Activated T-helper 17 cell treated with anti-CD3 and anti-CD28 coated beads, Interleukin-2, amount 50 U/mL, for 72 hours (primary cell): Measurements from ENCODE around the gene CSH1. TPM values are rescaled to one million over a fixed set of nuclear protein-coding genes. Genes with fewer than 3 reads are reported as not detected.
"Not testable (repeated sequence)": the region's sequence is repeated elsewhere in the genome, so short reads cannot be mapped to it uniquely, and the experiment has no call there.

ENCODE experiments used
- ATAC-seq: fragments of 150-1000 bp; cut with Tn5 transposase; replicated peaks from 2 replicates; pipeline ENCODE4 v1.10.0; 2021; ENCODE audit warnings: mild to moderate bottlenecking, moderate library complexity
- H3K27ac Mint-ChIP-seq: one replicate; pipeline ENCODE4 v1.8.0; 2022; ENCODE audit warnings: mixed read lengths
- H3K27me3 Mint-ChIP-seq: one replicate; pipeline ENCODE4 v1.8.0; 2022; ENCODE audit warnings: mixed read lengths
- H3K36me3 Mint-ChIP-seq: one replicate; pipeline ENCODE4 v1.8.0; 2022; ENCODE audit warnings: low read depth, mild to moderate bottlenecking, mixed read lengths
- H3K4me1 Mint-ChIP-seq: one replicate; pipeline ENCODE4 v1.8.0; 2022; ENCODE audit warnings: mixed read lengths
- H3K4me3 Mint-ChIP-seq: one replicate; pipeline ENCODE4 v1.8.0; 2022; ENCODE audit warnings: mild to moderate bottlenecking, mixed read lengths
- H3K9me3 Mint-ChIP-seq: one replicate; pipeline ENCODE4 v1.8.0; 2022; ENCODE audit warnings: mixed read lengths
- total RNA-seq, 2 donors: library from RNA; stranded (reverse); gene quantifications; one replicate each; pipeline ENCODE4 v1.2.3, GENCODE V29; 2022

The CSH1 gene
- total RNA-seq, result 1 to 10 TPM; 7.6 to 8.2 TPM

DNA sequence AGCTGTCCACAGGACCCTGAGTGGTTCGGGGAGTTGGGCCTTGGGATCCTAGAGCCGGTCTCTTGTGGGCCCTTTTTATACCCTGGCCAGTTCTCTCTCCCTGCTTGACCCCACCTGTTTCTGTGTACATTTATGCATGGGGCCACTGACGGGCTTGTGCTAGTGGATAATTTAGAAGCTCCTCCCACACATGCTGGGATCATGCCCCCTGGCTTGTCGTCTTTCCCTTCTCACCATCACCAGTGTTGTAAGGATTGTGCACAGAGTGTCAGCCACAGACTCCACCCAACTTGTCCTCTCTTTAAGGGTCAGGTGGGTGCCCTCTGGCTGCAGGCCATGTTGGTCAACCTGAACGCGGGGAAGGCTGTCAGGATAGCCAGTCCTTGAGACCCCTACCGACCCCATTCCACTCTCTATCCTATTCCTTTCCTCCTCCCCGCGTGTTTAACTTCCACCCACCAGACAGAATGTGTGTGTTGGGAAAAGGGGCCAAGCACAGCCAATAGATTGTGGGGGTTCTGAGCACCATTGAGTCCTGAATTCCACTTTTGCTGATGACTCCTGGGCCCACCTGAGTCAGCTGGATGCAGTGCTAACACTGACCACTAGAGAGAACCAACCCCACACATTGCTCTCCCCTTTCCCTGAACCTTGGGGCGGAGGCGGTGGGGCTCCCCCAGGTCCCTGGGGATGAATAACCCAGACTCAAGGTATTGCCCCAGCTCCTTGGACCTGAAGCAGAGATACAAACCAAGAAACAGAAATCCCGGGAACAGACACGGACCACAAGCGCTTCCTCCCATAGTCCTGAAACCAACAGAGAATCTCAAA, at the start of gene CSH1:
CSH1 (minus strand) TSS at position 51 of the 831 bp plus-strand sequence. CDS start 63 bp downstream, outside the sequence.
- not testable (repeated sequence) for H3K4me1 Mint-ChIP-seq, ATAC-seq, H3K4me3 Mint-ChIP-seq, H3K27ac Mint-ChIP-seq, H3K36me3 Mint-ChIP-seq, H3K9me3 Mint-ChIP-seq, H3K27me3 Mint-ChIP-seq

DNA sequence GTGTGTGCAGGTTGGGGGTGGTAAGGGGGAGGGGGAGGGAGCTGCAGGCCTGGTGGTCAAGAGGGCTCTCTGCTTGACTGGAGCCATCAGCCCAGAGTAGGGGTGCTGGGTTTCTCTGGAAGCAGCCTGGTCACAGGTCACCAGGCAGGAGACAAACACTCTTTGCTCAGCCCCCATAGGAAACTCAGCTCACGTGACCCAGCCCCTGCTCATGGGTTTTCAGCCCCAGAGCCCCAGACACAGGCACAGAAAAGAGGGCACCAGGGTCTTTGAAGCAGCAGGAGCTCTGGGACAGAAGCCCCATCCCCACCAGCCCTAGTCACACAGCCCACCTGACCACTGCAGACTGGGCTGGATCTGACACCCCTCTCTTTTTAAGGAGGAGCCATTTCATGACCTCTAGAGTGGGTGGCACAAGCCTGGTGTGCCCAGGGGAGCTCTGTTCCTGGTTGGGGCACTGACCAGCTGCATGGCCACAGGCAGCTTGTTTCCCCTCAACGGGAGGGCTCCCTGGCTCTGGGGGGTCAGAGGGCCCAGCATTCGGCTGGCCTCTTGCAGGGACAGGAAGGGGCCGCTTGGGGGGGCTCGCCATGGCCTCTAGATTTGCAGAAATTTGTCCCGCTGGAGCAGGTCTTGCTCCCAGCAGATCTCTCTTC, 49.5 kb upstream of the CSH1 start:
- H3K9me3 Mint-ChIP-seq, result no peaks in the 10 kb centered on the region
- ATAC-seq, result no peak
- peaks cover 7% of the 10 kb centered on the region for H3K4me1 Mint-ChIP-seq
- H3K36me3 Mint-ChIP-seq, result no peaks in the 10 kb centered on the region
- no peak overlapping the region for H3K27ac Mint-ChIP-seq
- H3K4me3 Mint-ChIP-seq, result peak overlapping the region; percentile 75
- H3K27me3 Mint-ChIP-seq, result no peaks in the 10 kb centered on the region

DNA sequence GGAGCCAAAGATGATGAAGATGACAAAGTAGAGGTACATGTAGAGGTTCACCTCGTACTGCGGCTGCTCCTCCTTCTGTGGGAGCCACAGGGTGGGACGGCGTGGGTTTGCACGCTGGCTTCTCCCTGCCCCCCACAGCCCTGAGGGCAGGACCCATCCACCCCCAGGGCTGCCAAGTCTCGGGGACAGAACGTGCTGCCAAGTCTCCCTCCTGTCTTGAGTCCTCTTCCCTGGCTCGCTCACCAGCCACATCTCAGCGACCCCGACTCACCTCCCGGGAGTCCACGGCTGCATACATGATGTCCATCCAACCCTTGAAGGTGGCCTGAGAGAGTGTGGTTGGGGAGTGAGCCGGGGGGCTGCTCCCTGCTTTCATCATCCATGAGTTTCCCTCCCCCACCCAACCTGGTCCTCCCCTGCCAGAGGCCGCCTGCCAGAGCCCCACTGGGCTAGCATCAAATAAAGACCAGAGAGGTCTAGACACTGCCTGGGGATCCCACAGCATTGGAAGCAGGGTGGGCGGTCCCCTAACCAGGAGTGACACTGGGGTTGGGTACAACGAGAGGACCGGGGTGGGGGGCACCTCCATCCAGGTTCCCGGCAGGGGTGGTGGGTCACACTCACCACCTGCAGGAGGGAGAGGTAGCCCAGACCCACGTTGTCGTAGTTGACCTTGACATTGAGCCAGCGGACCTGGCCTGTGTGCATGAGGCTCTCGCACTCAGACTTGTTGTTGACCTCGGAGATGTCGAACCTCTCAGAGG, 48.5 kb upstream of the CSH1 start:
- H3K36me3 Mint-ChIP-seq, result no peaks in the 10 kb centered on the region
- H3K9me3 Mint-ChIP-seq, result no peaks in the 10 kb centered on the region

DNA sequence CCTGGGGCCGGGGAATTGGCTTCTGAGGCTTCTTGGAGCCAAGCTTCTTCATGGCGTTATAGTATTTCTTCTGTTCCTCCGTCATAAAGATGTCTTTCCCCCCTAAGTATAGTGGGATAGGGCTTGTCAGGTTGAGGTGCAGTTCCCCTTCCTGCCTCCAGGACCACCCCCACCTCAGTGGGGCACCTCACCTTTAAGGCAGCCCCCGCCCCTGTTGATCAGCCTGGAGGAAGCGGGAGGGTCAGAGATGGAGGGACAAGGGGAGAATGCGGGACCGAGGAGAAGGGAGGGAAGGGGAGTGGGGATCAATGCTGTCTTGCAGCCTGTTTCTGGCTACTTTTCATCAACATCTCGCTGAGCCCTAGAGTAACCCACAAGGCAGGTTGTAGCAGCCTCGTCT, 47.4 kb upstream of the CSH1 start:
- Mint-ChIP-seq H3K4me1 (peaks cover 7% of the 10 kb centered on the region), H3K4me3 (no peak overlapping the region), H3K9me3 (no peaks in the 10 kb centered on the region), H3K27me3 (no peaks in the 10 kb centered on the region), H3K27ac (no peak overlapping the region), H3K36me3 (no peaks in the 10 kb centered on the region)
- no peak for ATAC-seq

More for the DNA sequence above, 48.5 kb upstream of the CSH1 start:
- no peak overlapping the region for H3K27ac Mint-ChIP-seq
- H3K4me3 Mint-ChIP-seq, result no peak overlapping the region
- H3K4me1 Mint-ChIP-seq, result peaks cover 7% of the 10 kb centered on the region
- no peaks in the 10 kb centered on the region for H3K27me3 Mint-ChIP-seq
- ATAC-seq, result no peak

DNA sequence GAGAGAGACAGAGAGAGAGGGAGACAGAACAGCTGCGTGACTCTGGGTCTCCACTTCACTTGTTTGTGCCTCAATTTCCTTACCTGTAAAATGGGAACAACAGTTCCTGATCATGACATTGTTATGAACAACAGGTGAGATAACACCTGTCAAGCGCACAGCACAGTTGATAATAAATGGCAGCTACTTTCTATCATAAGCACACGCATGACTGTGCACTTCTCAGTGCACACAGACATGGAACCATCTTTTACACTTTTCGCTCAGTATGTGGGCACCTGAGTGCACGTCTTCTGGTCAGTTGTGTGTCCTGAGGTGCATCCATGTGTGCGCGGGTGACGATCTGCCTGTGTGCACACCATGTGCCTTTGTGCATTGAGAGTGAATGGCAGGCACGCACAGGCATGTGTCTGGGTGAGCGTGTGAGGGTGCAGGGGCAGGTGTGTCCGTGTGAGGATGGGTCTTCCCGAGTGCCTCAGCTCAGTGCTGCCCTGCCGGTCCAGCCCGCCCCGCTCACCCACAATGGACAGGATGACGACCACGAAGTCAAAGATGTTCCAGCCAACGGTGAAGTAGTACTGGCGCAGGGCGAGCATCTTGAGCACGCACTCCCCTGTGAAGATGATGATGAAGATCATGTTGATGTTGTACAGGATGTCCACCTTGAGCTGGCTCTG, 46.1 kb upstream of the CSH1 start:
- Mint-ChIP-seq H3K9me3 (no peaks in the 10 kb centered on the region), H3K4me3 (no peak overlapping the region), H3K36me3 (no peaks in the 10 kb centered on the region), H3K27ac (peak overlapping the region; percentile 46), H3K4me1 (peaks cover 7% of the 10 kb centered on the region), H3K27me3 (no peaks in the 10 kb centered on the region)
- no peak for ATAC-seq

DNA sequence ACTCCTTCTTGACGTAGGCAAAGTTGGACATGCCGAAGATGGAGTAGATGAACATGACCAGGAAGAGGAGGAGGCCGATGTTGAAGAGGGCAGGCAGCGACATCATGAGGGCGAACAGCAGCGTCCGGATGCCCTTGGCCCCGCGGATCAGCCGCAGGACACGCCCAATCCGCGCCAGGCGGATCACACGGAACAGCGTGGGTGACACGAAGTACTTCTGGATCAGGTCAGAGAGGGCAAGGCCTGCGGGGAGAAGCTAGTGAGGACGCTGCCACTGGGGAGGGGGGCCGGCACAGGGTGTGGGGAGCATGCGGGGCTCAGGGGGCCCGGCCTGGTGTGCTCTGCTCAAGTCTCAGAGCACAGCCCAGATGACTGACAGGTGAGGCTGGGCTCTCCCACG, 45.4 kb upstream of the CSH1 start:
- no peaks in the 10 kb centered on the region for H3K27me3 Mint-ChIP-seq
- no peaks in the 10 kb centered on the region for H3K36me3 Mint-ChIP-seq
- H3K4me3 Mint-ChIP-seq, result no peak overlapping the region

DNA sequence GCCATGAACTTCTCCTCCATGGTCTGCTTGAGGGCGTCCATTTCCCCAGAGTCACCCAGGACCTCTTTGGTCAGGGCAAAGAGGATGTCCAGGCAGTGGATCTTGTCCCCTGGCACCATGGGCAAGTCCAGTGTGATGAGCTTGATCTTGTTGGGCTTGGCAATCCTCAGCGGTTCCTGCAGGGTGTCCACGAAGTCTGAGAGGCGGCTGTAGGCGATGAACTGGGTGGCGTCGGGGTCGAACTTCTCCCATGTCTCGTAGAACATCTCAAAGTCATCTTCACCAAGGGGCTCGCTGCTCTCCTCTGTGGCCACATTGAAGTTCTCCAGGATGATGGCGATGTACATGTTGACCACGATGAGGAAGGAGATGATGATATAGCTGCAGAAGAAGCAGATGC, 44.8 kb upstream of the CSH1 start:
- no peak for ATAC-seq
- H3K9me3 Mint-ChIP-seq, result no peaks in the 10 kb centered on the region
- H3K36me3 Mint-ChIP-seq, result no peaks in the 10 kb centered on the region
- no peak overlapping the region for H3K4me3 Mint-ChIP-seq
- no peak overlapping the region for H3K27ac Mint-ChIP-seq
- H3K27me3 Mint-ChIP-seq, result no peaks in the 10 kb centered on the region
- peaks cover under 1% of the 10 kb centered on the region for H3K4me1 Mint-ChIP-seq

More for the DNA sequence above, 45.4 kb upstream of the CSH1 start:
- ATAC-seq, result no peak
- Mint-ChIP-seq H3K4me1 (peaks cover 6% of the 10 kb centered on the region), H3K27ac (no peak overlapping the region), H3K9me3 (no peaks in the 10 kb centered on the region)

DNA sequence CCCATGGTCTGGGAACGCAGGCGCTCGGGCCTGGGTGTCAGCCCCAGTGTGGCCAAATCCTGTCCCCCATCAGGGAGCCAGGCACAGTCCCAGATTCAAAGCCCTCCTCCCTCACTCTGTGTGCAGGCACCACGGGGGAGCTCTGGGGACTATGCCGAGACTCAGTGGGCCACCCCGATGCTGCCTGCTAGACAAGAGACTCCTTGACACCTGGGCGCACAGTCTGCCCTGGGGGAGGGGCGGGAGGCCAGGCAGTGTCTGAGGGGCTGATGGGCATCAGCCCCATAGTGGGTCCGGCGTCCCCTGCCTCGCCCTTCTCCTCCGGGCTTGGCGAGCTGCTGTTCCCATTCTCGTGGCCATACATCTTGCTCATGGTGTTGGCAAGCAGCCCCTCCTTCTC, 44.2 kb upstream of the CSH1 start:
- H3K27me3 Mint-ChIP-seq, result no peaks in the 10 kb centered on the region
- no peaks in the 10 kb centered on the region for H3K36me3 Mint-ChIP-seq
- no peaks in the 10 kb centered on the region for H3K9me3 Mint-ChIP-seq
- ATAC-seq, result no peak
- no peak overlapping the region for H3K27ac Mint-ChIP-seq
- no peak overlapping the region for H3K4me3 Mint-ChIP-seq
- H3K4me1 Mint-ChIP-seq, result no peaks in the 10 kb centered on the region

DNA sequence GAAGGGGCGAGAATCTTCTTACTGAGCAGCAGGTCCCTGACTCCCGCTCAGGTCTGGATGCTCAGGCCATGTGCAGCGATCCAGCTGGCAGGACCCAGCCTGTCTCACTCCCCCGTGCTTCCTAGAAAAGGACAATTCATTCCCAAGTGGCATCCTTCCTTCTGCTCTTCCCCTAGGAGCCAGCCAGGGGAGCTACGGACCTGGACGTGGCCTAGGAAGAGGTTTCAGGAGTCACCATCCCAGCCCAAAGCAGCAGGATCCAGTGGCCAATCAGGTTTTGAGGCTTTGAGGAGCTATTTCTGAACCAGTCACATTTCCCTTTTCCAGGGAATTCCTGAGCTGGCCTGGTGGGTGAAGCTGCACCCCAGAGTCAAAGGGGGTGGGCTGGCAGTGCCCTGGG, 43.5 kb upstream of the CSH1 start:
- Mint-ChIP-seq H3K27me3 (no peaks in the 10 kb centered on the region), H3K4me3 (no peak overlapping the region)
- ATAC-seq, result no peak

DNA sequence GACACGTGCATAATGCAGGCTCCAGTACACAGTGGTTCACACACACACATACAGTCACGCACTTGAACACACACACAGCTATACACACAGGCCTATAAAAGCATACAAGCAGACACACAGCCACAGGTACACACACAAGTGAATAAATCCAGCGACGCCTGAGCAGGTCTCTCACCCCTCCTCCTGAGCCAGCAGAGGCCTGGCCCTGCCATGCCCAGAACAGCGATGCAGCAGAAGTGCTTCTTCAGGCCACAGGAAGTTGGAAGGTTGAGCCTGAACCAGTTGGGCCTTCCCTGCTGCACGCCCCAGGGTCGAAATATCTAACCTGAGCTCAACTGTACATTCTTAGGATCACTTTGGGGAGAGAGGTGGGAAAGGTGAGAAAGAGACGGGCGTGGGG, 43.0 kb upstream of the CSH1 start:
- H3K36me3 Mint-ChIP-seq, result no peaks in the 10 kb centered on the region
- no peak overlapping the region for H3K27ac Mint-ChIP-seq
- no peak for ATAC-seq
- no peaks in the 10 kb centered on the region for H3K4me1 Mint-ChIP-seq
- H3K4me3 Mint-ChIP-seq, result no peak overlapping the region
- no peaks in the 10 kb centered on the region for H3K27me3 Mint-ChIP-seq
- H3K9me3 Mint-ChIP-seq, result no peaks in the 10 kb centered on the region

More for the DNA sequence above, 43.5 kb upstream of the CSH1 start:
- Mint-ChIP-seq H3K27ac (no peak overlapping the region), H3K4me1 (no peaks in the 10 kb centered on the region), H3K36me3 (no peaks in the 10 kb centered on the region), H3K9me3 (no peaks in the 10 kb centered on the region)

DNA sequence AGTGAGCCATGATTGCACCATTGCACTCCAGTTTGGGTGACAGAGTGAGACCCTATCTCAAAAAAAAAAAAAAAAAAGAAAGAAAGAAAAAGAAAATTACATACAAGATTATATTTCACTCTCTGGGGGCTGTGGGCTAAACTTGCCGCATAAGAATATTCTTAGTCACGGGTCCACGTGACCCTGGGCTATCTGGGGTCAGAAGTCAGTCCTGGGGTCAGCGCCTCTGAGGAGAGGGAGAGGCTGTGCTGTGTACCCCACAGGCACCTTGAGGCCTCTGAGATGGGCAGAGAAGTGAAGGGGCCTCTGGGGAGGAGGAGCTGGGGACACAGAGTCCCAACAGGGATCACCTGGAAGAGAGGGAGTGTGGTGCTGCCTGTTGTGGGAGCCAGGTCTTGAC, 41.5 kb upstream of the CSH1 start:
- Mint-ChIP-seq H3K36me3 (no peaks in the 10 kb centered on the region), H3K4me1 (no peaks in the 10 kb centered on the region), H3K9me3 (no peaks in the 10 kb centered on the region), H3K27me3 (no peaks in the 10 kb centered on the region), H3K27ac (no peak overlapping the region), H3K4me3 (no peak overlapping the region)
- ATAC-seq, result no peak

DNA sequence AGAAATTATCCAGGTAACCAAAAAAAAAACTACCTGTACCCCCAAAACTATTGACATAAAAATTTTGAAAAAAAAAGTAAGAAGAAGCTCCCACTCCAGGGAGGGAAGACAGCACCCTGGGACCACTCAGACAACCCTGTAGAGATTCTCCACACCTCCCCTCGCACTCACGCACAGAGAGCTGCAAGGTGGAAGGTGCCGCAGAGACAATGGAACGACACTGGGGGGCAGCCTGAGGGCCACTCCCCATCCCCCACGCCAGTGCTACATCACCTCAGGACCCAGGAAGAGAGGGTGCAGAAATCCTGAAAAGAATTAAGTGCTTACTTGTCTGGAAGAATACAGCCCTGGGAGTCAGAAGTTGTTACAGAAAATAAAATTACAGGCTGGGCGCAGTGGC, 40.9 kb upstream of the CSH1 start:
- H3K36me3 Mint-ChIP-seq, result no peaks in the 10 kb centered on the region
- no peaks in the 10 kb centered on the region for H3K4me1 Mint-ChIP-seq
- no peaks in the 10 kb centered on the region for H3K9me3 Mint-ChIP-seq
- H3K4me3 Mint-ChIP-seq, result no peak overlapping the region
- no peak overlapping the region for H3K27ac Mint-ChIP-seq
- H3K27me3 Mint-ChIP-seq, result no peaks in the 10 kb centered on the region
- no peak for ATAC-seq

DNA sequence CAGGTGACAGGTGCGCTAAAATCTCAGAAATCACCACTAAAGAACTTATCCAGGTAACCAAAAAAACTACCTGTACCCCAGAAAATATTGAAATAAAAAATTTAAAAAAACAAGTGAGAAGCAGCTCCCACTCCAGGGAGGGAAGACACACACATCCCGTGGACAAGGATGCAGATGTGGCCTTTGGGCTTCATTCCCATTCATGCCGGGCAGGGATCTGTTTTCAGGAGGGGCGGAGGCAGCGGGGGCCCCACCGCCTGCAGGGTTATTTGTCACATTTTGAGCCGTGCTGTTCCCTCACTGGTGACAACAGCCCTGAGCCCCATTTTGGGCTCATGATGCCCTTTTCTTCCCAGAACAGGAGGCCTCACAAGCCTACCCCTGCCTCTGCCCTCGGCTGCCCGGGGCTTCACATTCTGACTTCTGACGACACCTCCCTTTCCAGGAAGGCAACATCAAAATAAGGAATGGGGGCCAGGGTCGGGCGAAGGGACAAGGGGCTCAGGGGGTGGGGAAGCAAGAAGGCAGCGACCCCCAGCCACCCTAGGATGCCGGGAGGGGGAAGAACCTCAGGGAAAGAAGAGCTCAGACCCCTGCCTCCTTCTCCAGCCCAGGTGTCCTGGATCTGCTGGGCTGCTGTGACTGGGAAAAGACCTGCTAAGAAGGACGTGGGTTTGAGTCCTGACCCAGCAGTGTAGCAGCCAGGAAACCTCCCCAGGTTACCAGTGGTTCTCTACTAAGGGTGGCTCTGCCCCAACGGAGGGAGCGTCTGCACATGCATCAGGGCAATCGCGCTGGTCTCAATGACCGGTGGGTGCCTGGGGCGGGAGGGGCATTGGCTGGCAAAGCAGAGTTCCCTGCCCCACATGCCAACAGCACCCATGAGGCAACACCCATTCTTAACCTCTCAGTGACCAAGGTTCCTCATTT, 38.1 kb upstream of the CSH1 start:
- no peaks in the 10 kb centered on the region for H3K27me3 Mint-ChIP-seq
- H3K4me3 Mint-ChIP-seq, result no peak overlapping the region
- no peak overlapping the region for H3K27ac Mint-ChIP-seq
- H3K9me3 Mint-ChIP-seq, result no peaks in the 10 kb centered on the region
- peaks cover 5% of the 10 kb centered on the region for H3K4me1 Mint-ChIP-seq
- H3K36me3 Mint-ChIP-seq, result no peaks in the 10 kb centered on the region
- ATAC-seq, result no peak
